SHP77 treated with DMSO at 0.1 percent for 48 hours (cell line): ENCODE data around the gene GALNT5.
"Not testable (repeated sequence)": the region's sequence is repeated elsewhere in the genome, so short reads cannot be mapped to it uniquely, and the experiment has no call there.

Experiments used
- DNase-seq: peaks from one replicate; lab custom pipeline; 2025; lab: John Stamatoyannopoulos, UW

The GALNT5 gene

DNA sequence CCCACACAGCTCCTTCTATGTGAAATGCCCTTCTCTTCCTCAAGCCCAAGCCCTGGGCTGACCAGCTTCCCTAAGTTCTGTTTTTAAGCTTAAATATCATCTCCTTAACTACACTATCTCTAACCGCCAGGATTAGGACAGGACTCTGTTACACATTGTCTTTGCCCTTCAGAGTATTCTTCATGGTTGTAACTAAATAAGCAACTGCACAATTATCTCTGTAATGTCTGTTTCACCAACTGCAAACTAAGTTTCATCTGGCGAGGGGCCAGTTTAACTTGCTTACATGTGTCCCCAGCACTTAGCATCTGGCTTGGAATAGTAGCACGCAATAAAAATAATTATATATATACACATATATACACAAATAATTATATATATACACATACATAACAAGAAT, 69.2 kb downstream of the GALNT5 start:
- DNase-seq, result no peak

DNA sequence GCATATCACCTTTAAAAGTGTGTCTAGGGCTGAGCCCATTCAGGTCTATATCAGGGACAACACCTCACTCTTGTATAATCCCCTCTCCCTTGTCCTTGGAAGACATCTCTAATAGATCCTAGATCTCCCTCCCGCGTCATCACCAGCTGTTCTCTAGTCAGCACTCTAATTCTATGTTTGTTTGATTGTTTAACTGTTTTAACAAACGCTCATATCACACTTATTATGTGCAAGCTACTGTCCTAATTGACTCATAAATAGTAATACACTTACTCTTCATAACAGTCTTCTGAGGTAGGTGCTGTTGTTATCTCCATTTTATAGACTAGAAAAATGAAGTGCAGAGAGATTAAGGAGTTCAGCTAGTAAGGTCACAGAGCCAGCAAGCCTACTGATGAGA, 69.7 kb downstream of the GALNT5 start:
- DNase-seq, result no peak

DNA sequence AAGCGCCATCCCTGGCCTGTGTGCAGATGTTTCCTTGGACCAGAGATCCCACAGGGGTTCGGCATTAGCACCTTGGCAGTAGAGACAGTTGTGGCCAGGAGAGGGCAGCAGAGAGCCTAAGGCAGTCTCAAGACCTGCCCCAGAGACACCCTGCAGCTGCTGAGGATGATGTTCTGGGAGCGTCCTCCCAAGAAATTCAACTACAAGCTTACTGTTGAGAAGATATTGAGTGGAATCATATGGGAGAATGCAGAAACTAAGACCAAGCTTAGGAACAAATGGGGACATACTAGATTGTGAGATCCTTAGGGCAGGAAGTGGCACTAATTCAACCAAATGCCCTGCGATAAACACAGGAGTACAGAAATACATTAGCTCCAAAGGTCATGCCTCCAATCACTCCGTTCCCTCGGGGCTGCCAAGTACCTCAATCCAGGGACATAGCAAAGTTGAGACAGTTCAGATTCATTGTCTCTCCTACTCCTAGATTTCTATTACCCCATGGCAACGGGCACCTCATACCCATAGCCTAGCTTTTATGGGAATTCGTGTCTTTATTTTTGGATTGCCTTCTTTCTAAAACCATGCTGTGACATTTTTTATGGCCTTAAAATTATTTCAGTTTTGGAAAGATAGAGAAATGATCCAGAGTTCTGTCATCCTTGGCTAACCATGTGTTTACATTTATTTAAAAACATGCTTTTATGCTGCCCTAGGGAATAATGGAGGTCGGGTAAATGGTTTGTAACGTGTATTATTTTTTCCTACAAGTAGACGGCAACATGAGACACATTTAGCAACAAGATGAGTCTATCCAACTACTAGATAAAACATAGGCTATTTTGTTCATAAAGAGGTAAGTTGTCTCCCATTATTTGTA, 70.4 kb downstream of the GALNT5 start:
- DNase-seq, result peak; percentile 28

- peak; percentile 68 for DNase-seq
Measured at GRCh38 chr2:157329524-157329923, 72.0 kb downstream of the GALNT5 start.

DNA sequence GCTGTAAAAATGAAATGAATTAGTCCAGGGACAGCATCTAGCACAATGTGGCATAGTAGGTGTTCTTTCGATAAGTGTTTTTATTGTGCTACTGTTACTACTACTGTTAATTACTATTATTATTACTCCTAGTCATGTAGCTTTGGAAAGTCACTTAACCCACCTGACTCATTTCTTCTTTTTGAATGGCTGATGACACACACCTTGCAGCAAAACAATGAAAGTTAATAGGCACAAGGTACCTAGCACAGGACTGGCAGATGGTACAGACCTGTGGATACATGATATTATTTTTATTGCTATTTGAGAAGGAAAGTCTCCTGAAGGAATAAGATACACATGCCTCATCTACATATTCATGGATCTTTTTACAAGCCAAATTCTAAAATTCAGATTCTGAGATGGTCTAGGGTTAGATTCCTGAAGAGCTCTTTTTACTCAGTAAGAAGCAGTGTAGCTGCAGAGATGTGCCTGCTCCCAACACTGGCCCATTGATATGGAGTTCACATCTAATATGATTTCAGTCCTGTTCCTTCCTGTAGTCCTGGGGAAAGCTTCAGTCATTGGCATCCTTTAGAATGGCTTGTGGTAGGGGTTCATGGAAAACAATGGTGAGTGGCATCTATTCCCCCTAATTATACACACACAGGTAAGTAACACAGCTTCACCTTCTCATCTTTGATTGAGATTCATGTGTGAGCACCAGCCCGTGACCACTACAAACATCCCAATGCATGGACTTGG, 76.0 kb downstream of the GALNT5 start:
- DNase-seq, result no peak

DNA sequence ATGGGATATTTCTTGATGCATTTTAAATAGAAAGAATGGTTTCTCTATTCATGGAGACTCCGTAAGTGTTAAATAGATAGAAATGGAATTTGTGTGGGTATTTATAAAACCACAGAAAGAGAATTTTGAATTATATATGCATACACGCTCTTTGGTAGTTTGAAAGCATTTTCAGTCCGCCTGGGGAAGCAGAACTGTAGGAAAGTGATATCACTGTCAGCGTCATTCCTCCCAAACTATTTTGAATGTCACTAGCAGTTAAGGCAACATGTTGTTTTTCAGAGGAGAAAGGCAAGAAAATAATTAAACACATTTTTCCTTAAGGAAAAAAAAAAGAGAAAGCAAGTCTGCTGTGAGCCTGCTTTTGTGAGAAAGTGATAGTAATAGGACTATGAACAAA, 76.8 kb downstream of the GALNT5 start:
- DNase-seq, result no peak

GRCh38 chr2:157334797-157335196, 77.3 kb downstream of the GALNT5 start:
- no peak for DNase-seq

DNA sequence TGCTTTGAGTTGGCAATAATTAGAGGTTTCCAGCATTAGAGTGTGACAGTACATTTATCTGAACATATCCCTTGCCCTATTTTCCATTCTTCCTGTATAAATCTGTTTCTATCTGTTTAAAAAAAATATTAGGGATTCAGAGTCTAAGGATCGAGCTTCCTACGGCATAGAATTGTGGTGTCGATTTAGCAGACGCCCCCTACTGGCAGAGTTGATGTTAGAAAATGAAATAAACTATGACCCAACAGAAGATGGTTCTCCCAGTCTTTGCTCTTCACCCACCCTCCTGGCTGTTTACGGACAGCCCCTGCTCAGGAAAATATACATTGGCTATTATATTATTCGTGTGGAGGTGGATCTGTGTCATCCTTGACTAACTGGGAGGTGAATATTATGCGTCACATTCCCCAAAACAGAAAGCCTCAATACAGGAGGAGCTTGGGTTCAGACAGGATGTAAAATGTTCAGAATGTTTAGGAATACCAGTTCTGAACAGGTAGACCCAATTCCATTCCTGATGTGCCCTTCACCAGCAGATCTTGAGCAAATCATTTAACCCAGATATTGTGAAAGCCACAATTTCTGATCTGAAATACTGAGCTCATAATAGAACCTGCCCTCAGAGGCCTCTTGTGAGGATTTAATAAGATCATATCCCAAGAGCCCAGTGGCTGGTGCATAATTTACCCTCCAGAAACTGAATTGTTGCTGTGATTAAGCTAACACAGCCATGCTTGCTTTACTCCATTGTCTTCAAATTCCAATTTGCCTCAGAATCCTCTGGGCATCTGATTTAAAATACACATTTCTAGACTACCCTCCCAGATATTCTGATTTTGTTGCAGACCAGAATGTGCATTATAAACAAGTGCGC, 78.9 kb downstream of the GALNT5 start:
- DNase-seq, result no peak

DNA sequence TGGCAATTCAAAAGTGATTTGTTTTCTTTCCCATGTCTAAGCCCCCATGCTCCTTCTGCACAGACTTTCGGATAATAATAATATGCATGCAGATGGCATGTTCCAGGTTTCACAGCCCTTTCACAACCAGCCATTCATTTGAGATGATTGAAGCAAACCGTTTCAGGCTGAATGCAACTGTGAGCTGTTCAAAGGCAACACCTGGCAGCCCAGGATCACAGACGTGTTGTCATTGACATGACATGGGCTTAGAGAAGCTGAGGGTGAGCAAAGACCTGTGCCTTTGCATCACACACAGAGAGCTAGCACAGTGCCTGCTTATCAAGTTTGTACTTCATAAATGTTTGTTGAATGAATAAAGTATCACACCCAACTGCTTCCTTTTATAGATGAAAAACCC, 80.5 kb downstream of the GALNT5 start:
- DNase-seq, result no peak

- no peak for DNase-seq
Measured at GRCh38 chr2:157339965-157340655, 82.6 kb downstream of the GALNT5 start.

GRCh38 chr2:157341381-157341780, 83.9 kb downstream of the GALNT5 start:
- DNase-seq, result not testable (repeated sequence)

- no peak for DNase-seq
Measured at GRCh38 chr2:157345647-157346389, 88.3 kb downstream of the GALNT5 start.

DNA sequence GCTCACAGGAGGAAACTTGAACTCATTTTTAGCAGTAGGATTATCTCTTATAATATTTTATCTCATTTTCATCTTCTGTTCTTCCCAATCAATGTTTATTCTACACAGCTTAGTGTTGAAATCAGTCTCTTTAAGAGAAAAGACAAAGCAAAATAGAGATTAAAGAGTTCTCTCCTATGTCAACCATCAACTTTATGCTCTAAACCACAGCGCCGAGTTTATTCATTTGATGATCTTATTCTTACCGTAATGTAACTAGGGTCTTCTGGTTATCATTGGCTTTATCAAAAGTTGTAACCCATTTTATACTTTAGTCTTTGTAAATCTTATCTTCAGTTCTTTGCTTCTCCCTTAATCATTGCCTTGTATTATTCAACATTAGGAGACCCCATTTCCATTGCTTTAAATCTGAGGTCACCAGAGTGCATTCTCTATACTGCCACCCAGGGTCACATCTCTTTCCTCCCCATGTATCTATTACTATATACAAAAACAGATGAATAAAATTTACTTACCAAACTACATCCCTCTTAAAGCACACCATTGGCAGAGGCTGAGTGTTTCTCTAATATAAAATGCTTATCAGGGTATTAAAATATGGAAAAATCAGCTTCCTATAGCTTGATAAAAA, 90.9 kb downstream of the GALNT5 start:
- DNase-seq, result no peak

- no peak for DNase-seq
Measured at GRCh38 chr2:157349949-157350515, 92.5 kb downstream of the GALNT5 start.

DNA sequence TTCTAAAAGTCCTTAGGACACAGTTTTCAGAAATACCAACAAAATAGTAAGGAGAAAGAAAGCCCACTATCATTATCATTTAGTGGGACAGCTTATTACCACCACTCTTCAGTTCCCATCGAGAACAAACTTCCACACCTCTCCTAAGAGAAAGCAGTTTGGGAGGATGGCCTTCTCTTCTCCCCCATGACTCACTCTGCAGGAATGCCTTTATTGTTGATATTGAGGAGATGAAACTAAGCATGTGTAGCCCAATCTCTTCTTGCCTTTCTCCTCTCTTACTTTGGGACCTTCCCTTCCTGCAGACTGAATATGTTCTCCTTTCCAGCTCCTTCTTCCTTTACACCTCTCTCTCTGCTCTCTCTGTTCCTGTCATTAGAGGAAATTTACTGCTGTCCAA, 98.1 kb downstream of the GALNT5 start:
- no peak for DNase-seq

DNA sequence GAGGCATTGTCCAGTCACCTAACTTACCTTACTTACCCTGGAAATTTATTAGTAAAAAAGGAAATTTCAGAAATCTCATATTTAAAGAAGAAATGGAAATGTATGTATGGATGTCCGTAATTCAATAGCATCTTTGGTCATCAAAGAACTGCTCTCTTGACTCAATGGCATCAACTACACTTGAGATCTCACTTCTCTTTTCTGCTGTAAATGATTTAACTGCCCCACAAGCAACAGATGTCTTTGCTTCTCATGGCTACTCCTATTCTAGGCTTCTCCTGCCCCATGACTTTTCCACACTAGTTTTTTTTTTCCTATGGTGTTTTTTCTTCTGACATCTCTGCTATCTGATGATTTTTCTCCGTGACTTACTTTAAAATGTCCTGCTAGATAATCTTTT, 102.1 kb downstream of the GALNT5 start:
- DNase-seq, result no peak

GRCh38 chr2:157361526-157361925, 104.0 kb downstream of the GALNT5 start:
- DNase-seq, result no peak

- DNase-seq, result no peak
Measured at GRCh38 chr2:157362627-157363026, 105.1 kb downstream of the GALNT5 start.

DNA sequence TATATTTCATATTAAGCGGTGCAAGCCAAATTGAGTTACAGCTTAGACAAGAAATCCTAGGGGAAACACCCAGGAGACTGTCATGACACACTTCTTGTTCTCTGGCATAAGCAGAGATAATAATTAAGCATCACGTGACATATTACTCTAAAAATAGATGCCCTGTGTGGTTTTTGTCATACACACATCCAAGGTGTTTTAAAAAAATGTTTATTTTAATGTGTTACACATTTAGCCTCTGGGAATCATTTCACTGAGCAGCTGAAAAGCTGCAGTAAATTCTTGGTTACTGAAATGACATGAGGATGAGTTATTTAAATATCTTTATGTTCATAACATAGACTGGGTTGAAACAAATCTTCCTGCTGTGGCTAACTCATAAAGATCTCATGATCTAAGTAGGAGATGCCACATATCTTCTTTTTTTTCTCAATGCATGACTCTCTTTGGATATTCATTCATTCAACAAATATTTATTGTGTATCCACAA, 106.2 kb downstream of the GALNT5 start:
- no peak for DNase-seq
